ENCODE results near the gene BRDT.

DNA sequence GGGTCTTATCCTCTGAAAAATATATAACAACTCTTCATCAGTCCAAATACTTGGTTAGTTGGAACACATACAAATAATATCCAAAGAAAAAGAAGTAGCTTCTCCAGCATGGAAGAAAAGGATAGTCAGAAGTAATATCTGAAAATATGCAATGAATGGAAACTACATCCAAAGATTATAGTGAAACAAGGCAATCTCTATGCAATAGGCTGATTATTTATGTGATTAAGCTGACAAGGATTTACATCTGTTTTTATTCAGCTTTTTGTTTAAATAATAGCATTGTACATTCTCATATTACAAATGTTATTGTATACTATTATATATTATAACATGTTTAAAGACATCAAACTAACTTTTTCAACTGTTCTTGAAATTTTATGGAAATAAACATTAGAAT is 48.0 kb upstream of the BRDT start:
- TF ChIP-seq, protein P1, sequence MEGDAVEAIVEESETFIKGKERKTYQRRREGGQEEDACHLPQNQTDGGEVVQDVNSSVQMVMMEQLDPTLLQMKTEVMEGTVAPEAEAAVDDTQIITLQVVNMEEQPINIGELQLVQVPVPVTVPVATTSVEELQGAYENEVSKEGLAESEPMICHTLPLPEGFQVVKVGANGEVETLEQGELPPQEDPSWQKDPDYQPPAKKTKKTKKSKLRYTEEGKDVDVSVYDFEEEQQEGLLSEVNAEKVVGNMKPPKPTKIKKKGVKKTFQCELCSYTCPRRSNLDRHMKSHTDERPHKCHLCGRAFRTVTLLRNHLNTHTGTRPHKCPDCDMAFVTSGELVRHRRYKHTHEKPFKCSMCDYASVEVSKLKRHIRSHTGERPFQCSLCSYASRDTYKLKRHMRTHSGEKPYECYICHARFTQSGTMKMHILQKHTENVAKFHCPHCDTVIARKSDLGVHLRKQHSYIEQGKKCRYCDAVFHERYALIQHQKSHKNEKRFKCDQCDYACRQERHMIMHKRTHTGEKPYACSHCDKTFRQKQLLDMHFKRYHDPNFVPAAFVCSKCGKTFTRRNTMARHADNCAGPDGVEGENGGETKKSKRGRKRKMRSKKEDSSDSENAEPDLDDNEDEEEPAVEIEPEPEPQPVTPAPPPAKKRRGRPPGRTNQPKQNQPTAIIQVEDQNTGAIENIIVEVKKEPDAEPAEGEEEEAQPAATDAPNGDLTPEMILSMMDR (conservative IDR thresholded peaks at IDR 0.05): no peak
- no peak for TF ChIP-seq ZFX (IDR thresholded peaks at IDR 0.05)

All from C4-2B (cell line).